H1 (cell line): ENCODE data around the gene ASAP2. TPM values are rescaled to one million over a fixed set of nuclear protein-coding genes. Genes with fewer than 3 reads are reported as not detected.

Experiments
- CTCF ChIA-PET: fragments of 300-600 bp; sonication (Branson Sonifier 250); formaldehyde crosslinking; loops from one replicate; lab custom pipeline; 2021; ENCODE audit not compliant: partially characterized antibody; lab: Charles Lee
- POLR2A ChIA-PET: fragments of 300-600 bp; sonication (Branson Sonifier 250); formaldehyde crosslinking; loops from one replicate; lab custom pipeline; 2021; ENCODE audit warnings: inconsistent platforms; ENCODE audit not compliant: partially characterized antibody; lab: Charles Lee
- DNase-seq, 2 experiments: peaks; one replicate each; pipeline versions ENCODE4 v3.0.0 to v3.0.0-alpha.2; 2010 to 2022; ENCODE audit warnings: low spot score in 2 of 2, low read depth in 1 of 2, mixed read lengths in 1 of 2
- FAIRE-seq: peaks from 2 replicates; lab custom pipeline; 2011; peaks lifted over from hg19 to GRCh38; lab: Jason Lieb, UNC
- H2AFZ ChIP-seq: 2 replicates; pipeline ENCODE4 v1.8.1; 2012; ENCODE audit warnings: low read length, inconsistent platforms
- H2AK5ac ChIP-seq: 2 replicates; pipeline ENCODE4 v1.6.1; 2013; ENCODE audit warnings: low read depth, low read length
- H2BK120ac ChIP-seq: replicated peaks from 2 replicates; pipeline ENCODE3; 2013; ENCODE audit warnings: low read depth, low read length, inconsistent platforms
- H2BK12ac ChIP-seq: 2 replicates; pipeline ENCODE4 v1.6.1; 2013; ENCODE audit warnings: low read depth, low read length
- H2BK15ac ChIP-seq: 2 replicates; pipeline ENCODE4 v1.6.1; 2013; ENCODE audit warnings: low read length
- H2BK20ac ChIP-seq: 2 replicates; pipeline ENCODE4 v1.6.1; 2013; ENCODE audit warnings: low read length
- H2BK5ac ChIP-seq: 2 replicates; pipeline ENCODE4 v1.6.1; 2013; ENCODE audit warnings: low read depth, low read length
- H3K14ac ChIP-seq: 2 replicates; pipeline ENCODE4 v1.6.1; 2013; ENCODE audit warnings: inconsistent platforms; ENCODE audit not compliant: insufficient read length
- H3K18ac ChIP-seq: 2 replicates; pipeline ENCODE4 v1.6.1; 2013; ENCODE audit warnings: low read length; ENCODE audit errors: extremely low read depth
- H3K23ac ChIP-seq: 2 replicates; pipeline ENCODE4 v1.6.1; 2013; ENCODE audit warnings: inconsistent platforms; ENCODE audit not compliant: insufficient read length
- H3K23me2 ChIP-seq: 2 replicates; pipeline ENCODE4 v1.6.1; 2013; ENCODE audit warnings: low read depth, low read length
- H3K27ac ChIP-seq: 2 replicates; pipeline ENCODE4 v1.6.1; 2011; ENCODE audit warnings: low read depth, low read length, inconsistent platforms
- H3K27me3 ChIP-seq, 4 experiments: replicated peaks in 1 of 4; 1 replicate in 1 of 4; 2 replicates in 3 of 4; pipeline versions ENCODE4 v1.6.1 to v1.8.1; 2011 to 2013; ENCODE audit warnings: low read length in 3 of 4, mild to moderate bottlenecking in 3 of 4, inconsistent platforms in 2 of 4, mixed read lengths in 2 of 4, moderate library complexity in 1 of 4; ENCODE audit not compliant: control insufficient read depth in 3 of 4, insufficient read depth in 3 of 4; ENCODE audit errors: extremely low read depth in 1 of 4
- H3K36me3 ChIP-seq, 4 experiments: 2 replicates each; pipeline versions ENCODE4 v1.6.1 to v1.8.1; 2011 to 2013; ENCODE audit warnings: mild to moderate bottlenecking in 4 of 4, low read length in 3 of 4, moderate library complexity in 2 of 4, control low read depth in 1 of 4, inconsistent platforms in 1 of 4; ENCODE audit not compliant: insufficient read depth in 4 of 4, control insufficient read depth in 2 of 4
- H3K4ac ChIP-seq: replicated peaks from 2 replicates; pipeline ENCODE3; 2013; ENCODE audit warnings: low read length, low read depth, mixed read lengths, inconsistent platforms; ENCODE audit not compliant: insufficient read length
- H3K4me1 ChIP-seq, 4 experiments: replicated peaks in 1 of 4; 1 replicate in 1 of 4; 2 replicates in 3 of 4; pipeline versions ENCODE4 v1.6.1 to v1.8.1; 2011 to 2013; ENCODE audit warnings: low read length in 3 of 4, inconsistent platforms in 2 of 4, mixed read lengths in 1 of 4; ENCODE audit not compliant: insufficient read depth in 4 of 4, control insufficient read depth in 3 of 4
- H3K4me2 ChIP-seq, 2 experiments: 2 replicates each; pipeline versions ENCODE4 v1.6.1 to v1.8.1; 2011 to 2013; ENCODE audit warnings: low read depth in 2 of 2, low read length in 2 of 2, control low read depth in 1 of 2, inconsistent platforms in 1 of 2, mild to moderate bottlenecking in 1 of 2; ENCODE audit not compliant: insufficient read depth in 1 of 2
- H3K4me3 ChIP-seq, 4 experiments: fragments of 200-600, 300-600 bp in 1 of 4; sonication (generic), shearing (Covaris generic), sonication (Bioruptor Twin) in 1 of 4; 2 replicates each; pipeline versions ENCODE4 v1.5.1 to v1.8.1; 2011 to 2016; ENCODE audit warnings: low read length in 4 of 4, low read depth in 3 of 4, control low read depth in 2 of 4, inconsistent platforms in 2 of 4, mild to moderate bottlenecking in 2 of 4, mixed read lengths in 1 of 4, moderate library complexity in 1 of 4; ENCODE audit not compliant: insufficient read depth in 2 of 4; ENCODE audit errors: extremely low read depth in 1 of 4
- H3K56ac ChIP-seq: replicated peaks from 2 replicates; pipeline ENCODE3; 2013; ENCODE audit warnings: low read depth, mild to moderate bottlenecking, mixed read lengths, low read length, inconsistent platforms; ENCODE audit not compliant: insufficient read length
- H3K79me1 ChIP-seq: 2 replicates; pipeline ENCODE4 v1.6.1; 2013; ENCODE audit warnings: low read depth, low read length, control low read depth
- H3K79me2 ChIP-seq, 2 experiments: 2 replicates each; pipeline versions ENCODE4 v1.6.1 to v1.8.1; 2012 to 2013; ENCODE audit warnings: low read length in 2 of 2, mild to moderate bottlenecking in 2 of 2, inconsistent platforms in 1 of 2; ENCODE audit not compliant: insufficient read depth in 2 of 2, control insufficient read depth in 1 of 2
- H3K9ac ChIP-seq, 4 experiments: replicated peaks in 1 of 4; 1 replicate in 1 of 4; 2 replicates in 3 of 4; pipeline versions ENCODE4 v1.6.1 to v1.8.1; 2011 to 2013; ENCODE audit warnings: low read depth in 3 of 4, low read length in 3 of 4, control low read depth in 2 of 4, mild to moderate bottlenecking in 2 of 4, moderate library complexity in 2 of 4, inconsistent platforms in 1 of 4; ENCODE audit errors: extremely low read depth in 1 of 4
- H3K9me3 ChIP-seq, 2 experiments: 2 replicates each; pipeline versions ENCODE4 v1.6.1 to v1.8.1; 2012 to 2013; ENCODE audit warnings: mild to moderate bottlenecking in 2 of 2, moderate library complexity in 2 of 2, control low read depth in 1 of 2, inconsistent platforms in 1 of 2, low read depth in 1 of 2, low read length in 1 of 2, mixed read lengths in 1 of 2; ENCODE audit not compliant: insufficient read depth in 2 of 2
- H4K20me1 ChIP-seq, 2 experiments: replicated peaks in 1 of 2; 2 replicates each; pipeline versions ENCODE3 to v1.8.1; 2011 to 2013; ENCODE audit warnings: inconsistent platforms in 2 of 2, low read length in 2 of 2, mild to moderate bottlenecking in 1 of 2; ENCODE audit not compliant: insufficient read depth in 2 of 2, control insufficient read depth in 1 of 2
- H4K5ac ChIP-seq: 2 replicates; pipeline ENCODE4 v1.6.1; 2013; ENCODE audit warnings: low read length, low read depth, mixed read lengths, inconsistent platforms; ENCODE audit not compliant: insufficient read length
- H4K8ac ChIP-seq: 2 replicates; pipeline ENCODE4 v1.8.0; 2013; ENCODE audit warnings: mild to moderate bottlenecking, moderate library complexity, low read length, inconsistent platforms; ENCODE audit not compliant: insufficient read depth; ENCODE audit errors: extremely low read depth
- H4K91ac ChIP-seq: replicated peaks from 2 replicates; pipeline ENCODE3; 2013; ENCODE audit warnings: low read length, mixed read lengths, inconsistent platforms; ENCODE audit not compliant: insufficient read length
- BACH1 ChIP-seq: IDR thresholded peaks from 2 replicates; pipeline ENCODE4 v1.6.1; 2012; ENCODE audit warnings: low read length, improper control_type of control experiment
- EGR1 ChIP-seq: IDR thresholded peaks from 2 replicates; pipeline ENCODE4 v1.6.1; 2011; ENCODE audit warnings: low read depth, low read length, borderline replicate concordance
- RFX5 ChIP-seq: IDR thresholded peaks from 2 replicates; pipeline ENCODE4 v1.6.1; 2011; ENCODE audit warnings: low read depth, low read length, improper control_type of control experiment, borderline replicate concordance
- TAF7 ChIP-seq: optimal IDR thresholded peaks from 2 replicates; pipeline ENCODE3; 2011; ENCODE audit warnings: low read depth, mild to moderate bottlenecking, inconsistent platforms, low read length, moderate library complexity, borderline replicate concordance
- TCF12 ChIP-seq: IDR thresholded peaks from 2 replicates; pipeline ENCODE4 v1.6.1; 2011; ENCODE audit warnings: low read depth, mild to moderate bottlenecking, low read length
- TEAD4 ChIP-seq: IDR thresholded peaks from 2 replicates; pipeline ENCODE4 v1.6.1; 2012; ENCODE audit warnings: low read depth, low read length, inconsistent platforms, mixed read lengths
- WGBS, 2 experiments: shearing (Covaris generic) in 1 of 2; methylation state at CpG; one replicate each; pipeline versions ENCODE4 v1.1.6 to v1.1.7; 2013 to 2015; ENCODE audit warnings: low lambda C conversion rate in 2 of 2, mixed read lengths in 2 of 2, inconsistent platforms in 1 of 2, low coverage in 1 of 2, missing lambda C conversion rate in 1 of 2; ENCODE audit not compliant: insufficient replicate concordance in 2 of 2, insufficient coverage in 1 of 2, insufficient read length in 1 of 2; ENCODE audit errors: extremely low coverage in 1 of 2, missing lambda C conversion rate in 1 of 2; 5-methylcytosine and 5-hydroxymethylcytosine counted together
- polyA plus RNA-seq, 7 experiments: library from polyadenylated mRNA; depleted of rRNA in 3 of 7; stranded (reverse) in 5 of 7; unstranded in 2 of 7; fragments of >200 nt in 5 of 7; fragments of 200-250 nt in 2 of 7; gene quantifications; 1 replicate in 5 of 7; 2 replicates in 1 of 7; 4 replicates in 1 of 7; pipeline versions ENCODE4 v1.2.1 to v1.2.3, GENCODE V29; 2011 to 2013; ENCODE audit warnings: missing spikeins in 2 of 7, mixed read lengths in 2 of 7
- total RNA-seq: library from RNA; stranded (reverse); fragmentation: NEBNext Ultra II Directional; extraction: Animal tissue kit (Norgen Biotek cat#: 25700); gene quantifications from 2 replicates; pipeline ENCODE4 v1.2.1, GENCODE V29; 2021
- TF ChIP-seq, protein P1 (sequence below), 3 experiments: IDR thresholded peaks; 1 replicate in 2 of 3; 2 replicates in 1 of 3; pipeline versions ENCODE4 v1.5.1 to v1.6.1; 2011; ENCODE audit warnings: low read length in 3 of 3, mild to moderate bottlenecking in 3 of 3, inconsistent platforms in 2 of 3, low read depth in 1 of 3, moderate library complexity in 1 of 3; ENCODE audit not compliant: insufficient read depth in 1 of 3; ENCODE audit errors: control extremely low read depth in 1 of 3

ASAP2 gene
- total and polyA plus RNA-seq, 2 of the 8 experiments (the other 6 are each of a cell fraction or from before 2014, with no cell fraction given): 10.2 to 18.7 TPM

DNA sequence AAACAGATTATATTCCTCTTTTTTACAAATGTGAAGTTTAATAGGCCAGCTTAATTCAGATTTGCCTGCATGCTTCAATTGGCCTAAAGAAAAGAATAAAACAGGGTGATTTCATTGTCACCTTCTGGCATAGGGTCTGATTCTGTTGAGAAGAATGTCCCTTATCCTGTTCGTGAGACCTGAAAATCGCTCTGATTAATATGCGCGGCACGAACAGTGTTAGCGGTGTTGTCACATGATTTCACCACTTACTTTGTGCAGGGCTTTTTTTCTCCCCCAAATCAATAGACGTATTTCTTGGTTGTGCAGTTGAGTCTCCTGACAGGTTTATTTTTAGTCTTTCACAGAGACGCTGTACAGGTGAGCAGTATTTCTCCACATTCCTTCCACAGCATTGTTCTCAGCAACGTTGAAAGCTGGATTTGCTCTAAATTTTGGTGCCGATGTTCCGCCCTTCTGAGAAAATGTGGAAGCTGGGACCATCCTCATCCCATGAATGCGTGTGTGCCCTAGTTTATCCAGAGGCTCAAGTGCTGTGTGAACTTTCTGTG, 134.8 kb downstream of the ASAP2 start:
- H3K23ac ChIP-seq: no peak overlapping the region
- H3K79me1 ChIP-seq: no peaks in the 10 kb centered on the region
- H3K27me3 ChIP-seq: no peaks in the 10 kb centered on the region
- H2AFZ ChIP-seq: no peak overlapping the region
- no peak overlapping the region for H2BK120ac ChIP-seq
- no peak overlapping the region for H2AK5ac ChIP-seq
- FAIRE-seq (no peak), DNase-seq (no peak)
- H2BK12ac ChIP-seq: no peak overlapping the region
- H3K9ac ChIP-seq: no peak overlapping the region
- no peaks in the 10 kb centered on the region for H3K79me2 ChIP-seq
- H2BK15ac ChIP-seq: no peak overlapping the region
- no peak overlapping the region for H3K18ac ChIP-seq
- no peak overlapping the region for H4K91ac ChIP-seq
- H4K5ac ChIP-seq: no peak overlapping the region
- no peak overlapping the region for H2BK20ac ChIP-seq
- ChIA-PET CTCF (interaction anchor here (0.6 to 3.4 kb wide), 3 partner anchors 8 to 159 kb away, joined by 3 to 22 read pairs (median 3); no protein-coding TSS in a partner anchor), POLR2A (interaction anchor here (0.9 to 1.1 kb wide), 2 partner anchors 11 to 15 kb away, joined by 3 read pairs; no protein-coding TSS in a partner anchor)
- H3K4me3 ChIP-seq: no peak overlapping the region
- 90% methylated on average over 12 of the region's 12 CpGs; no CpG with 5 or more reads in 1 of the 2 experiments for WGBS, 2 experiments
- H4K8ac ChIP-seq: no peak overlapping the region
- H2BK5ac ChIP-seq: no peak overlapping the region
- no peaks in the 10 kb centered on the region for H3K23me2 ChIP-seq
- H3K27ac ChIP-seq: no peak overlapping the region
- H4K20me1 ChIP-seq: no peaks in the 10 kb centered on the region
- H3K36me3 ChIP-seq: no peaks in the 10 kb centered on the region
- H3K9me3 ChIP-seq: no peaks in the 10 kb centered on the region
- H3K56ac ChIP-seq: no peak overlapping the region
- TF ChIP-seq, protein P1, sequence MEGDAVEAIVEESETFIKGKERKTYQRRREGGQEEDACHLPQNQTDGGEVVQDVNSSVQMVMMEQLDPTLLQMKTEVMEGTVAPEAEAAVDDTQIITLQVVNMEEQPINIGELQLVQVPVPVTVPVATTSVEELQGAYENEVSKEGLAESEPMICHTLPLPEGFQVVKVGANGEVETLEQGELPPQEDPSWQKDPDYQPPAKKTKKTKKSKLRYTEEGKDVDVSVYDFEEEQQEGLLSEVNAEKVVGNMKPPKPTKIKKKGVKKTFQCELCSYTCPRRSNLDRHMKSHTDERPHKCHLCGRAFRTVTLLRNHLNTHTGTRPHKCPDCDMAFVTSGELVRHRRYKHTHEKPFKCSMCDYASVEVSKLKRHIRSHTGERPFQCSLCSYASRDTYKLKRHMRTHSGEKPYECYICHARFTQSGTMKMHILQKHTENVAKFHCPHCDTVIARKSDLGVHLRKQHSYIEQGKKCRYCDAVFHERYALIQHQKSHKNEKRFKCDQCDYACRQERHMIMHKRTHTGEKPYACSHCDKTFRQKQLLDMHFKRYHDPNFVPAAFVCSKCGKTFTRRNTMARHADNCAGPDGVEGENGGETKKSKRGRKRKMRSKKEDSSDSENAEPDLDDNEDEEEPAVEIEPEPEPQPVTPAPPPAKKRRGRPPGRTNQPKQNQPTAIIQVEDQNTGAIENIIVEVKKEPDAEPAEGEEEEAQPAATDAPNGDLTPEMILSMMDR (IDR thresholded peaks at IDR 0.05; ENCODE audit: control extremely low read depth in 1 of 3, insufficient read depth in 1 of 3, low read depth in 1 of 3, low read length in 3 of 3): no peak
- no peak for TF ChIP-seq RFX5
- TF ChIP-seq TAF7: no peak
- no peak for TF ChIP-seq BACH1
- no peak for TF ChIP-seq TEAD4
- TF ChIP-seq EGR1: no peak
- no peak for TF ChIP-seq TCF12
- TF ChIP-seq, all 59 proteins: peak for 0
- Histone ChIP-seq H3K14ac (no peak overlapping the region), H3K4me2 (no peak overlapping the region), H3K4ac (no peak overlapping the region), H3K4me1 (peaks cover 0 to 5% (median under 1%) of the 10 kb centered on the region in 4 experiments; a peak in 5 of 7 replicates)
